ENCODE measurements around the gene SPNS3.
A peak's percentile ranks its signal among the peaks of the same experiment; 100 is the strongest.

Gene SPNS3, protein sequence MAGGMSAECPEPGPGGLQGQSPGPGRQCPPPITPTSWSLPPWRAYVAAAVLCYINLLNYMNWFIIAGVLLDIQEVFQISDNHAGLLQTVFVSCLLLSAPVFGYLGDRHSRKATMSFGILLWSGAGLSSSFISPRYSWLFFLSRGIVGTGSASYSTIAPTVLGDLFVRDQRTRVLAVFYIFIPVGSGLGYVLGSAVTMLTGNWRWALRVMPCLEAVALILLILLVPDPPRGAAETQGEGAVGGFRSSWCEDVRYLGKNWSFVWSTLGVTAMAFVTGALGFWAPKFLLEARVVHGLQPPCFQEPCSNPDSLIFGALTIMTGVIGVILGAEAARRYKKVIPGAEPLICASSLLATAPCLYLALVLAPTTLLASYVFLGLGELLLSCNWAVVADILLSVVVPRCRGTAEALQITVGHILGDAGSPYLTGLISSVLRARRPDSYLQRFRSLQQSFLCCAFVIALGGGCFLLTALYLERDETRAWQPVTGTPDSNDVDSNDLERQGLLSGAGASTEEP

DNA sequence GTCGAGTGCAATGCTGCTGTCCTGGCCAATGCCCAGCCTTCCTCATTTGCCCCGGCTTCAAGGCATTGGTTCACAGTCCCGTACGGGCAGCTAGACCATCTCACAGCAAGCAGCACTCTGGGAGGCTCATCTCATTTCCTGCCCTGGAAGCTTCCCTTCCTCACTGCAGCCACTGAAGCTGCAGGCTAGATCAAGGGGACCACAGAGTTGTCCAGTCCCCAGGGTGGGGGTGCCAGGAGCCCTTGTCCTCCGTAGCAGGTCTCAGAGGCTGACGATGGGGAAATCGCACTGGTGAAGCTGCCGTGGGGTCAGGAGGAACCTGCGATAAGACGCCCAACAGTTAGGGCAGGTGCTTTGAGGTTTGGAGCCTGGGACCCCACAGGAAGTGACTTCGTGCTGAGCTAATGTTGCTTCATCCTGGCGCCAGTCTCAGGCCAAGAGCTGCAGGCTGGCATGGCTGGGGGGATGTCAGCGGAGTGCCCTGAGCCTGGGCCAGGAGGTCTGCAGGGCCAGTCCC lies at the start of gene SPNS3:
Gene SPNS3 (plus strand): TSS at position 426 of the 517 bp plus-strand sequence. CDS start 28 bp downstream, at position 454.
- TF ChIP-seq FOXA1 (IDR thresholded peaks at IDR 0.05) = no peak
- TF ChIP-seq SUZ12 (IDR thresholded peaks at IDR 0.05) = no peak
- no peak for TF ChIP-seq ELF4 (IDR thresholded peaks at IDR 0.05)
- no peak for TF ChIP-seq ARNT (IDR thresholded peaks at IDR 0.05)
- no peak for TF ChIP-seq HDGF (IDR thresholded peaks at IDR 0.05; ENCODE audit: borderline replicate concordance)
- no peak for TF ChIP-seq NFRKB (IDR thresholded peaks at IDR 0.05)
- TF ChIP-seq SP1 (IDR thresholded peaks at IDR 0.05) = no peak
- TF ChIP-seq CTBP1 (IDR thresholded peaks at IDR 0.05; ENCODE audit: borderline replicate concordance) = no peak
- TF ChIP-seq L3MBTL2 (conservative IDR thresholded peaks at IDR 0.05) = no peak
- no peak for TF ChIP-seq BHLHE40 (IDR thresholded peaks at IDR 0.05; ENCODE audit: borderline replicate concordance)
- TF ChIP-seq LEF1 (IDR thresholded peaks at IDR 0.05; ENCODE audit: borderline replicate concordance) = no peak
- TF ChIP-seq ZNF384 (IDR thresholded peaks at IDR 0.05) = no peak
- no peak for TF ChIP-seq FOXM1 (IDR thresholded peaks at IDR 0.05; ENCODE audit: borderline replicate concordance)
- no peak for TF ChIP-seq TARDBP (IDR thresholded peaks at IDR 0.05)
- TF ChIP-seq, protein P1, sequence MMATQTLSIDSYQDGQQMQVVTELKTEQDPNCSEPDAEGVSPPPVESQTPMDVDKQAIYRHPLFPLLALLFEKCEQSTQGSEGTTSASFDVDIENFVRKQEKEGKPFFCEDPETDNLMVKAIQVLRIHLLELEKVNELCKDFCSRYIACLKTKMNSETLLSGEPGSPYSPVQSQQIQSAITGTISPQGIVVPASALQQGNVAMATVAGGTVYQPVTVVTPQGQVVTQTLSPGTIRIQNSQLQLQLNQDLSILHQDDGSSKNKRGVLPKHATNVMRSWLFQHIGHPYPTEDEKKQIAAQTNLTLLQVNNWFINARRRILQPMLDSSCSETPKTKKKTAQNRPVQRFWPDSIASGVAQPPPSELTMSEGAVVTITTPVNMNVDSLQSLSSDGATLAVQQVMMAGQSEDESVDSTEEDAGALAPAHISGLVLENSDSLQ (IDR thresholded peaks at IDR 0.05) = no peak
- no peak for TF ChIP-seq FOXK2 (IDR thresholded peaks at IDR 0.05)
- no peak for DNase-seq (ENCODE audit: extremely low spot score)
- CTCF ChIA-PET = no interaction called here
- POLR2A ChIA-PET = no interaction called here

DNA sequence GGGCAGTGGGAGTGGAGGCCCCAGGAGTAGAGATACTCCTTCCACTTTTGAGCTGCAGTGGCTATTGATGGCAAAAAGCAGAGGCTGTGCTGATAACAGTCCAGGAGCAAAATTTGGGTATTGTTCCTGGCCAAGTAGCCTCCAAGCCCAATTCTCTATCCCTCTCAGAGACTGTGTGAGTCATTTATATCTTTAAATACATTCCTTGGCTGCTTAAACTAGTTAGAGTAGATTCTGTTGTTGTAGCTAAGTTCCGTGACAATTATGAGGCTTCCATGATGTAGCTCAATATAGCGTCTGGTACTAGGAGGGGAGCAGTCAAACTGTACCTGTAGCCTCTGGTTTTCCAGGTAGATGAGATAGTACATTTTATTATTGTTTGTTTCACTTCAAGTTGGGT lies 47.3 kb upstream of the SPNS3 start:
- TF ChIP-seq TARDBP (IDR thresholded peaks at IDR 0.05) (no peak), NFRKB (IDR thresholded peaks at IDR 0.05) (no peak), ZNF384 (IDR thresholded peaks at IDR 0.05) (no peak), ELF4 (IDR thresholded peaks at IDR 0.05) (no peak), BHLHE40 (IDR thresholded peaks at IDR 0.05; ENCODE audit: borderline replicate concordance) (no peak), FOXK2 (IDR thresholded peaks at IDR 0.05) (no peak), LEF1 (IDR thresholded peaks at IDR 0.05; ENCODE audit: borderline replicate concordance) (no peak), CTBP1 (IDR thresholded peaks at IDR 0.05; ENCODE audit: borderline replicate concordance) (no peak)
- no peak for DNase-seq (ENCODE audit: extremely low spot score)
- CTCF ChIA-PET = no interaction called here
- POLR2A ChIA-PET = interaction anchor here (0.8 to 1.2 kb wide), 2 partner anchors 16 to 17 kb away, joined by 3 read pairs; no protein-coding TSS in a partner anchor

DNA sequence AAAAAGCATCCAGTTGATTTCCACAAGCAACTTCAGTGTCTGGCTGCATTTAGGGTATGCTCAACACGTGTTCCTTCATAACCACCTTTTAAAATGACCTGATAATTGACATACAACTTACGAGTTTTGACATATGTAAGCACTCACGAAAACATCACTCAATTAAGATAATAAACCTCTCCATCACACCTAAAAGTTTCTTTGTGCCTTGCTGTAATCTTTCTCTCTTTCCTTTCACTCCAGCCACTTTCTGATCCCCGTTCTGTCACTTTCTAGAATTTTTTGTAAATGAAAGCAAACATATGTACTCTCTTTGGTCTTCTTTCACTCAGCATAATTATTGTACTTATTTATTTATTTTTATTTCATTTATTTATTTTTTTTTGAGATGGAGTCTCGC lies 46.6 kb upstream of the SPNS3 start:
- ChIA-PET CTCF (no interaction called here), POLR2A (interaction anchor here (1.2 kb wide), 1 partner anchor 15 kb away, joined by 3 read pairs; no protein-coding TSS in a partner anchor)
- TF ChIP-seq, protein P1 (IDR thresholded peaks at IDR 0.05) = peak; percentile 6; the same call in 1 of the 2 replicates
- no peak for TF ChIP-seq FOXM1 (IDR thresholded peaks at IDR 0.05; ENCODE audit: borderline replicate concordance)
- DNase-seq (ENCODE audit: extremely low spot score) = no peak

DNA sequence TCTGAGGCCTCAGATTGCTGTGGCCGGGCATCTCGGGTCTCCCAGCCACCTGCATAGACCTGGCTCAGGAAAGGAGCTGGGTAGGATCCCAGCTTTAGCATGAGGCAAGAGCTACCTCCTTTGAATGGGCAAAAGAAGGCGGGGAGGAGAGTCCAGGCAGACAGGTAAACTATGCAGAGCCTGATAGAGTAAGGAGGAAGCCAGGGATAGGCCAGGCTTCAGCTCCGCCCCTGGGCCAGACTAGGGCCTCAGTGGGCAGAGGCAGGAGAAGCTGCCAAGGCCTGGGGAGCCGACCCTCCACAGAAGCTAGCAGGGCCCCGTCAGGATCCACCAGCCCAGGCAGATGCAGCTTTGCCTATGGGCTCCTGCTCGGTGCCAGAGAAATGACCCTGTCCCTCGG lies 44.7 kb upstream of the SPNS3 start:
- no peak for TF ChIP-seq SP1 (IDR thresholded peaks at IDR 0.05)
- no peak for TF ChIP-seq ELF4 (IDR thresholded peaks at IDR 0.05)
- no peak for TF ChIP-seq L3MBTL2 (conservative IDR thresholded peaks at IDR 0.05)
- TF ChIP-seq ARNT (IDR thresholded peaks at IDR 0.05) = no peak
- no peak for DNase-seq (ENCODE audit: extremely low spot score)
- CTCF ChIA-PET = no interaction called here
- POLR2A ChIA-PET = no interaction called here

DNA sequence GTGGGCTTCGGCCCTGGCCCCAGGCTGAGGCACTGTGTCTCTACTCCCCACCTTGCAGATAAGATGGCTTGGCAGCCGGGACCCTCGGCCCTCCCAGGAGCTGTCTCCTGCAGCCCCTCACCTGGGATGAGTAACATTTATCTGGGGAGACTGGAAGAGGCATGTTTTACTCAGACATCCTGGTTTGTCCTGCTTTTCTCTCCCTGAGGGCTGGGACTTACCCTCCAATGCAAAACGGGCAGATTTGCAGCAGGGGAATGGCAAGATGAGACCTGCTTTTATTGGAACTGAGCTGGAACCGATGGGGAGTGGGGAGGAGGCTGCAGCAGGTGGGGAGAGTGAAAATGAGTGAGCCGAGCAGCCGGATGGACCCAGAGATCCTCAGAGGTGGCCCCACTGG lies 39.9 kb upstream of the SPNS3 start:
- no peak for TF ChIP-seq CTBP1 (IDR thresholded peaks at IDR 0.05; ENCODE audit: borderline replicate concordance)
- TF ChIP-seq, protein P1 (IDR thresholded peaks at IDR 0.05) = no peak
- TF ChIP-seq SUZ12 (IDR thresholded peaks at IDR 0.05) = no peak

DNA sequence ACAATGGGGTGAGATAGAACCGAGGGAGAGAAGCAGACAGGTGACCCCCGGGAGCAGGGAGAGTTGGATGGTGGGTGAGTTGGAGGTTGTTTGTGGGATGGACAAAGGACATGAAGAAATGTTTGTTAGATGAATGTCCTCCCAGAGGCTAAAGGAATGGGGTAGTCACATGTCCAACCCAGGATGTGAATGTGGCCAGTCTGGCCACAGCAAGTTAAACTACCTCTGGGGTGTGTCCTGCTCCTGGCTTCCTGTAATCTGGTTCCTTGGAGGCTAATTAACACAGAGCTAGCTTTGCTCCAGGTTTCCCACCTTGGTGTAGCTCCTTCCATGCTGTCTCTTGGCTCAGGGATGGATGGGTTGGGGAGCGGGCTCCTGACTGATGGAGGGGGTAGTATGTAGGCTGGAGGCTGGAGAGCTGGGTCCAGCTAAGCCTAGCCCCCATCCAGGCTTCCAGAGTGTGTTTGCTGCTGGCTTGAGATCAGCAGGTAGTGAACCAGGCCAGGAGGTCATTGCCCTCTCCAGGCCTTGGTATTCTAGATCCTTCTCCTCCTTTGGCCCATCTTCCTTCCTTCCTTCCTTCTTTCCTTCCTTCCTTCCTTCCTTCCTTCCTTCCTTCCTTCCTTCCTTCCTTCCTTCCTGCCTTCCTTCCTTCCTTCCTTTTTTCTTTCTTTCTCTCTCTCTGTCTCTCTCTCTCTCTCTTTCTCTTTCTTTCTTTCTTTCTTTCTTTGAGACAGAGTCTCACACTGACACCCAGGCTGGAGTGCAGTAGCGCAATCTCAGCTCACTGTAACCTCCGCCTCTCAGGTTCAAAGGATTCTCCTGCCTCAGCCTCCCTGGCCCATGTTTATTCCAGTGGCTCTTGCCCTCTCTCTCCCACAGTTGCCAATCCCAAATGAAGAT lies 39.3 kb upstream of the SPNS3 start:
- CTCF ChIA-PET = interaction anchor here (0.6 to 1.7 kb wide), 2 partner anchors 26 to 399 kb away, joined by 3 to 5 read pairs; no protein-coding TSS in a partner anchor
- TF ChIP-seq ZNF384 (IDR thresholded peaks at IDR 0.05) (no peak), FOXK2 (IDR thresholded peaks at IDR 0.05) (no peak), FOXA1 (IDR thresholded peaks at IDR 0.05) (no peak), HDGF (IDR thresholded peaks at IDR 0.05; ENCODE audit: borderline replicate concordance) (no peak), L3MBTL2 (conservative IDR thresholded peaks at IDR 0.05) (no peak), TARDBP (IDR thresholded peaks at IDR 0.05) (no peak), BHLHE40 (IDR thresholded peaks at IDR 0.05; ENCODE audit: borderline replicate concordance) (no peak), SUZ12 (IDR thresholded peaks at IDR 0.05) (no peak), NFRKB (IDR thresholded peaks at IDR 0.05) (no peak), SP1 (IDR thresholded peaks at IDR 0.05) (no peak), CTBP1 (IDR thresholded peaks at IDR 0.05; ENCODE audit: borderline replicate concordance) (no peak), FOXM1 (IDR thresholded peaks at IDR 0.05; ENCODE audit: borderline replicate concordance) (no peak), LEF1 (IDR thresholded peaks at IDR 0.05; ENCODE audit: borderline replicate concordance) (no peak)
- DNase-seq (ENCODE audit: extremely low spot score) = no peak
- POLR2A ChIA-PET = no interaction called here

More for the DNA sequence above, 39.9 kb upstream of the SPNS3 start:
- no peak for DNase-seq (ENCODE audit: extremely low spot score)
- ChIA-PET CTCF (interaction anchor here (0.6 to 1.7 kb wide), 2 partner anchors 27 to 399 kb away, joined by 3 to 5 read pairs; no protein-coding TSS in a partner anchor), POLR2A (no interaction called here)
